HepG2 (cell line): ENCODE results near the gene SKIL. TPM values are rescaled to one million over a fixed set of nuclear protein-coding genes. Genes with fewer than 3 reads are reported as not detected.

Source experiments
- CENPX ChIP-seq: sonication (generic); formaldehyde crosslinking; IDR thresholded peaks from 2 replicates; pipeline ENCODE4 v1.9.0; 2021; ENCODE audit warnings: mild to moderate bottlenecking, missing genetic modification reagents, moderate library complexity
- CREM ChIP-seq, 2 experiments: sonication (generic) in 1 of 2; formaldehyde crosslinking in 1 of 2; IDR thresholded peaks; 2 replicates each; pipeline versions ENCODE4 v1.4.0 to v1.6.1; 2016 to 2020; ENCODE audit warnings: antibody characterized with exemption in 1 of 2, mild to moderate bottlenecking in 1 of 2, missing genetic modification reagents in 1 of 2
- DPF2 ChIP-seq: sonication (generic); formaldehyde crosslinking; IDR thresholded peaks from 2 replicates; pipeline ENCODE4 v1.4.0; 2020; ENCODE audit warnings: mild to moderate bottlenecking, low read depth, missing genetic modification reagents, borderline replicate concordance
- KDM5B ChIP-seq: sonication (generic); formaldehyde crosslinking; IDR thresholded peaks from 2 replicates; pipeline ENCODE4 v1.4.0; 2020; ENCODE audit warnings: missing genetic modification reagents, mild to moderate bottlenecking, borderline replicate concordance
- MTF2 ChIP-seq: sonication (generic); formaldehyde crosslinking; IDR thresholded peaks from 2 replicates; pipeline ENCODE4 v1.5.0; 2020; ENCODE audit warnings: missing genetic modification reagents, borderline replicate concordance
- MXD4 ChIP-seq: IDR thresholded peaks from 2 replicates; pipeline ENCODE4 v1.6.1; 2016; ENCODE audit warnings: mild to moderate bottlenecking, missing biosample characterization, missing genetic modification reagents
- POGZ ChIP-seq: sonication (generic); formaldehyde crosslinking; IDR thresholded peaks from 2 replicates; pipeline ENCODE4 v1.4.0; 2020; ENCODE audit warnings: mild to moderate bottlenecking, missing genetic modification reagents
- SMAD3 ChIP-seq: sonication (generic); formaldehyde crosslinking; IDR thresholded peaks from 2 replicates; pipeline ENCODE4 v1.4.0; 2020; ENCODE audit warnings: missing genetic modification reagents
- SMARCE1 ChIP-seq: fragments of 450-650 bp; IDR thresholded peaks from 2 replicates; pipeline ENCODE4 v1.6.1; 2017; ENCODE audit warnings: borderline replicate concordance
- TOPORS ChIP-seq: sonication (generic); formaldehyde crosslinking; IDR thresholded peaks from 2 replicates; pipeline ENCODE4 v1.8.0; 2023; ENCODE audit warnings: mild to moderate bottlenecking, missing genetic modification reagents
- ZNF317 ChIP-seq: sonication (generic); formaldehyde crosslinking; IDR thresholded peaks from 2 replicates; pipeline ENCODE4 v1.5.0; 2020; ENCODE audit warnings: mild to moderate bottlenecking, missing genetic modification reagents
- ZNF329 ChIP-seq: sonication (generic); formaldehyde crosslinking; IDR thresholded peaks from 2 replicates; pipeline ENCODE4 v1.9.0; 2021; ENCODE audit warnings: low read depth, mild to moderate bottlenecking, missing genetic modification reagents
- ZNF607 ChIP-seq: sonication (generic); formaldehyde crosslinking; IDR thresholded peaks from 2 replicates; pipeline ENCODE4 v1.5.1; 2020; ENCODE audit warnings: missing genetic modification reagents, mild to moderate bottlenecking, borderline replicate concordance
- polyA plus RNA-seq, 8 experiments: library from polyadenylated mRNA; depleted of rRNA in 3 of 8; stranded (reverse) in 7 of 8; unstranded in 1 of 8; fragments of >200 nt; fragmentation: Illumina TruSeq in 4 of 8; extraction: Trizol in 4 of 8; gene quantifications; 2 replicates each; pipeline versions ENCODE4 v1.2.1 to v1.2.3, GENCODE V29; 2011 to 2016; ENCODE audit warnings: low read depth in 4 of 8, missing spikeins in 1 of 8, mixed read lengths in 1 of 8; ENCODE audit not compliant: insufficient read depth in 1 of 8
- total RNA-seq, 5 experiments: library from RNA; depleted of rRNA; stranded (reverse); fragments of >200 nt; fragmentation: Illumina TruSeq; extraction: Trizol; gene quantifications; 2 replicates each; pipeline ENCODE4 v1.2.3, GENCODE V29; 2016; ENCODE audit warnings: low read depth in 1 of 5
- TF ChIP-seq, protein P1 (sequence below): sonication (generic); formaldehyde crosslinking; conservative IDR thresholded peaks from 2 replicates; pipeline ENCODE4 v1.4.0; 2020; ENCODE audit warnings: missing genetic modification reagents
- TF ChIP-seq, protein P2 (sequence below): sonication (generic); formaldehyde crosslinking; conservative IDR thresholded peaks from 2 replicates; pipeline ENCODE4 v1.4.0; 2020; ENCODE audit warnings: missing genetic modification reagents
- TF ChIP-seq, protein P3 (sequence below): sonication (generic); formaldehyde crosslinking; IDR thresholded peaks from one replicate; pipeline ENCODE4 v1.5.1; 2020; ENCODE audit warnings: mild to moderate bottlenecking, missing genetic modification reagents; ENCODE audit errors: not compliant biosample characterization

The SKIL gene
- total and polyA plus RNA-seq, 2 of the 13 experiments (the other 11 are each of a cell fraction or from before 2014, with no cell fraction given): 5.2 to 20.7 TPM

- TF ChIP-seq, protein P1, sequence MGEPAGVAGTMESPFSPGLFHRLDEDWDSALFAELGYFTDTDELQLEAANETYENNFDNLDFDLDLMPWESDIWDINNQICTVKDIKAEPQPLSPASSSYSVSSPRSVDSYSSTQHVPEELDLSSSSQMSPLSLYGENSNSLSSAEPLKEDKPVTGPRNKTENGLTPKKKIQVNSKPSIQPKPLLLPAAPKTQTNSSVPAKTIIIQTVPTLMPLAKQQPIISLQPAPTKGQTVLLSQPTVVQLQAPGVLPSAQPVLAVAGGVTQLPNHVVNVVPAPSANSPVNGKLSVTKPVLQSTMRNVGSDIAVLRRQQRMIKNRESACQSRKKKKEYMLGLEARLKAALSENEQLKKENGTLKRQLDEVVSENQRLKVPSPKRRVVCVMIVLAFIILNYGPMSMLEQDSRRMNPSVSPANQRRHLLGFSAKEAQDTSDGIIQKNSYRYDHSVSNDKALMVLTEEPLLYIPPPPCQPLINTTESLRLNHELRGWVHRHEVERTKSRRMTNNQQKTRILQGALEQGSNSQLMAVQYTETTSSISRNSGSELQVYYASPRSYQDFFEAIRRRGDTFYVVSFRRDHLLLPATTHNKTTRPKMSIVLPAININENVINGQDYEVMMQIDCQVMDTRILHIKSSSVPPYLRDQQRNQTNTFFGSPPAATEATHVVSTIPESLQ (CRISPR knock-in tag): no peak
- no peak; the same call in 1 of the 2 replicates for TF ChIP-seq KDM5B (CRISPR knock-in tag)
- TF ChIP-seq POGZ: no peak
- TF ChIP-seq MXD4 (CRISPR knock-in tag): no peak
- no peak; the same call in 1 of the 2 replicates for TF ChIP-seq CREM (IDR thresholded peaks at IDR 0.05)
- no peak for TF ChIP-seq CREM (CRISPR knock-in tag; IDR thresholded peaks at IDR 0.05)
- TF ChIP-seq, protein P2, sequence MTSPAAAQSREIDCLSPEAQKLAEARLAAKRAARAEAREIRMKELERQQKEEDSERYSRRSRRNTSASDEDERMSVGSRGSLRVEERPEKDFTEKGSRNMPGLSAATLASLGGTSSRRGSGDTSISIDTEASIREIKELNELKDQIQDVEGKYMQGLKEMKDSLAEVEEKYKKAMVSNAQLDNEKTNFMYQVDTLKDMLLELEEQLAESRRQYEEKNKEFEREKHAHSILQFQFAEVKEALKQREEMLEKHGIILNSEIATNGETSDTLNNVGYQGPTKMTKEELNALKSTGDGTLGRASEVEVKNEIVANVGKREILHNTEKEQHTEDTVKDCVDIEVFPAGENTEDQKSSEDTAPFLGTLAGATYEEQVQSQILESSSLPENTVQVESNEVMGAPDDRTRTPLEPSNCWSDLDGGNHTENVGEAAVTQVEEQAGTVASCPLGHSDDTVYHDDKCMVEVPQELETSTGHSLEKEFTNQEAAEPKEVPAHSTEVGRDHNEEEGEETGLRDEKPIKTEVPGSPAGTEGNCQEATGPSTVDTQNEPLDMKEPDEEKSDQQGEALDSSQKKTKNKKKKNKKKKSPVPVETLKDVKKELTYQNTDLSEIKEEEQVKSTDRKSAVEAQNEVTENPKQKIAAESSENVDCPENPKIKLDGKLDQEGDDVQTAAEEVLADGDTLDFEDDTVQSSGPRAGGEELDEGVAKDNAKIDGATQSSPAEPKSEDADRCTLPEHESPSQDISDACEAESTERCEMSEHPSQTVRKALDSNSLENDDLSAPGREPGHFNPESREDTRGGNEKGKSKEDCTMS (CRISPR knock-in tag): no peak
- no peak for TF ChIP-seq MTF2 (CRISPR knock-in tag)
- no peak for TF ChIP-seq TOPORS (CRISPR knock-in tag)
- no peak for TF ChIP-seq SMARCE1
- no peak for TF ChIP-seq ZNF607 (CRISPR knock-in tag)
- 0 out of 2 replicates have a peak, but pooled peaks have one; percentile 17 for TF ChIP-seq SMAD3 (CRISPR knock-in tag)
- no peak for TF ChIP-seq CENPX (CRISPR knock-in tag)
- TF ChIP-seq DPF2 (CRISPR knock-in tag): no peak
- TF ChIP-seq, protein P3, sequence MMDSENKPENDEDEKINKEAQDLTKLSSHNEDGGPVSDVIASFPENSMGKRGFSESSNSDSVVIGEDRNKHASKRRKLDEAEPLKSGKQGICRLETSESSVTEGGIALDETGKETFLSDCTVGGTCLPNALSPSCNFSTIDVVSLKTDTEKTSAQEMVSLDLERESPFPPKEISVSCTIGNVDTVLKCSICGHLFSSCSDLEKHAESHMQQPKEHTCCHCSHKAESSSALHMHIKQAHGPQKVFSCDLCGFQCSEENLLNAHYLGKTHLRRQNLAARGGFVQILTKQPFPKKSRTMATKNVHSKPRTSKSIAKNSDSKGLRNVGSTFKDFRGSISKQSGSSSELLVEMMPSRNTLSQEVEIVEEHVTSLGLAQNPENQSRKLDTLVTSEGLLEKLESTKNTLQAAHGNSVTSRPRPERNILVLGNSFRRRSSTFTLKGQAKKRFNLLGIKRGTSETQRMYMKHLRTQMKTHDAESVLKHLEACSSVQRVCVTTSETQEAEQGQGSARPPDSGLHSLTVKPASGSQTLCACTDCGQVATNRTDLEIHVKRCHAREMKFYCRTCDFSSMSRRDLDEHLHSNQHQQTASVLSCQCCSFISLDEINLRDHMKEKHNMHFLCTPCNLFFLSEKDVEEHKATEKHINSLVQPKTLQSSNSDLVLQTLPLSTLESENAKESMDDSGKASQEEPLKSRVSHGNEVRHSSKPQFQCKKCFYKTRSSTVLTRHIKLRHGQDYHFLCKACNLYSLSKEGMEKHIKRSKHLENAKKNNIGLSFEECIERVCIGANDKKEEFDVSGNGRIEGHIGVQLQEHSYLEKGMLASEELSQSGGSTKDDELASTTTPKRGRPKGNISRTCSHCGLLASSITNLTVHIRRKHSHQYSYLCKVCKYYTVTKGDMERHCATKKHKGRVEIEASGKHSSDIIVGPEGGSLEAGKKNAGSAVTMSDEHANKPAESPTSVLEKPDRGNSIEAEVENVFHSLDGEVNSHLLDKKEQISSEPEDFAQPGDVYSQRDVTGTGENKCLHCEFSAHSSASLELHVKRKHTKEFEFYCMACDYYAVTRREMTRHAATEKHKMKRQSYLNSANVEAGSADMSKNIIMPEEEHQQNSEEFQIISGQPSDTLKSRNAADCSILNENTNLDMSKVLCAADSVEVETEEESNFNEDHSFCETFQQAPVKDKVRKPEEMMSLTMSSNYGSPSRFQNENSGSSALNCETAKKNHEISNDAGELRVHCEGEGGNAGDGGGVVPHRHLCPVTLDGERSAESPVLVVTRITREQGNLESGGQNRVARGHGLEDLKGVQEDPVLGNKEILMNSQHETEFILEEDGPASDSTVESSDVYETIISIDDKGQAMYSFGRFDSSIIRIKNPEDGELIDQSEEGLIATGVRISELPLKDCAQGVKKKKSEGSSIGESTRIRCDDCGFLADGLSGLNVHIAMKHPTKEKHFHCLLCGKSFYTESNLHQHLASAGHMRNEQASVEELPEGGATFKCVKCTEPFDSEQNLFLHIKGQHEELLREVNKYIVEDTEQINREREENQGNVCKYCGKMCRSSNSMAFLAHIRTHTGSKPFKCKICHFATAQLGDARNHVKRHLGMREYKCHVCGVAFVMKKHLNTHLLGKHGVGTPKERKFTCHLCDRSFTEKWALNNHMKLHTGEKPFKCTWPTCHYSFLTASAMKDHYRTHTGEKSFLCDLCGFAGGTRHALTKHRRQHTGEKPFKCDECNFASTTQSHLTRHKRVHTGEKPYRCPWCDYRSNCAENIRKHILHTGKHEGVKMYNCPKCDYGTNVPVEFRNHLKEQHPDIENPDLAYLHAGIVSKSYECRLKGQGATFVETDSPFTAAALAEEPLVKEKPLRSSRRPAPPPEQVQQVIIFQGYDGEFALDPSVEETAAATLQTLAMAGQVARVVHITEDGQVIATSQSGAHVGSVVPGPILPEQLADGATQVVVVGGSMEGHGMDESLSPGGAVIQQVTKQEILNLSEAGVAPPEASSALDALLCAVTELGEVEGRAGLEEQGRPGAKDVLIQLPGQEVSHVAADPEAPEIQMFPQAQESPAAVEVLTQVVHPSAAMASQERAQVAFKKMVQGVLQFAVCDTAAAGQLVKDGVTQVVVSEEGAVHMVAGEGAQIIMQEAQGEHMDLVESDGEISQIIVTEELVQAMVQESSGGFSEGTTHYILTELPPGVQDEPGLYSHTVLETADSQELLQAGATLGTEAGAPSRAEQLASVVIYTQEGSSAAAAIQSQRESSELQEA (CRISPR knock-in tag): no peak
- TF ChIP-seq ZNF329: 0 out of 2 replicates have a peak, but pooled peaks have one; percentile 57
- TF ChIP-seq ZNF317 (CRISPR knock-in tag): no peak; the same call in 1 of the 2 replicates
These were observed at the start of gene SKIL (continued) for GRCh38 chr3:170357176-170358041.
